CD4-positive, alpha-beta T cell treated with Interleukin-4 for 4 hours (primary cell): Measurements from ENCODE around the gene DCC.

ENCODE experiments used
- DNase-seq: peaks from one replicate; pipeline ENCODE4 v3.0.0-alpha.2; 2020

The DCC gene

GRCh38 chr18:52427521-52428175 is 87.7 kb downstream of the DCC start:
- DNase-seq = no peak

- DNase-seq = no peak
Observed at GRCh38 chr18:52431683-52432082, 91.7 kb downstream of the DCC start.

- no peak for DNase-seq
Observed at GRCh38 chr18:52433797-52434196, 93.8 kb downstream of the DCC start.

- no peak for DNase-seq
Observed at GRCh38 chr18:52435301-52435700, 95.3 kb downstream of the DCC start.

GRCh38 chr18:52437161-52437560 is 97.2 kb downstream of the DCC start:
- DNase-seq = no peak

GRCh38 chr18:52439457-52439856 is 99.5 kb downstream of the DCC start:
- no peak for DNase-seq

GRCh38 chr18:52441794-52442193 is 101.8 kb downstream of the DCC start:
- DNase-seq = no peak

GRCh38 chr18:52442686-52443085 is 102.7 kb downstream of the DCC start:
- no peak for DNase-seq

- DNase-seq = no peak
Observed at GRCh38 chr18:52451256-52451655, 111.3 kb downstream of the DCC start.

GRCh38 chr18:52451851-52452250 is 111.9 kb downstream of the DCC start:
- no peak for DNase-seq

- DNase-seq = no peak
Observed at GRCh38 chr18:52452427-52452826, 112.4 kb downstream of the DCC start.

GRCh38 chr18:52459890-52460289 is 119.9 kb downstream of the DCC start:
- no peak for DNase-seq

- no peak for DNase-seq
Observed at GRCh38 chr18:52462853-52463252, 122.9 kb downstream of the DCC start.

- DNase-seq = no peak
Observed at GRCh38 chr18:52465391-52465790, 125.4 kb downstream of the DCC start.

- no peak for DNase-seq
Observed at GRCh38 chr18:52468496-52468895, 128.5 kb downstream of the DCC start.

GRCh38 chr18:52475325-52475724 is 135.3 kb downstream of the DCC start:
- no peak for DNase-seq

- no peak for DNase-seq
Observed at GRCh38 chr18:52481116-52481515, 141.1 kb downstream of the DCC start.

- no peak for DNase-seq
Observed at GRCh38 chr18:52484977-52485376, 145.0 kb downstream of the DCC start.

- DNase-seq = no peak
Observed at GRCh38 chr18:52486052-52486451, 146.1 kb downstream of the DCC start.

GRCh38 chr18:52489396-52490306 is 149.7 kb downstream of the DCC start:
- no peak for DNase-seq

GRCh38 chr18:52496426-52496825 is 156.4 kb downstream of the DCC start:
- no peak for DNase-seq

GRCh38 chr18:52499016-52499415 is 159.0 kb downstream of the DCC start:
- DNase-seq = no peak

- DNase-seq = no peak
Observed at GRCh38 chr18:52499644-52500043, 159.6 kb downstream of the DCC start.

- DNase-seq = no peak
Observed at GRCh38 chr18:52504589-52504988, 164.6 kb downstream of the DCC start.
